Measurements from ENCODE around the gene ACTL6B.

ACTL6B gene

DNA sequence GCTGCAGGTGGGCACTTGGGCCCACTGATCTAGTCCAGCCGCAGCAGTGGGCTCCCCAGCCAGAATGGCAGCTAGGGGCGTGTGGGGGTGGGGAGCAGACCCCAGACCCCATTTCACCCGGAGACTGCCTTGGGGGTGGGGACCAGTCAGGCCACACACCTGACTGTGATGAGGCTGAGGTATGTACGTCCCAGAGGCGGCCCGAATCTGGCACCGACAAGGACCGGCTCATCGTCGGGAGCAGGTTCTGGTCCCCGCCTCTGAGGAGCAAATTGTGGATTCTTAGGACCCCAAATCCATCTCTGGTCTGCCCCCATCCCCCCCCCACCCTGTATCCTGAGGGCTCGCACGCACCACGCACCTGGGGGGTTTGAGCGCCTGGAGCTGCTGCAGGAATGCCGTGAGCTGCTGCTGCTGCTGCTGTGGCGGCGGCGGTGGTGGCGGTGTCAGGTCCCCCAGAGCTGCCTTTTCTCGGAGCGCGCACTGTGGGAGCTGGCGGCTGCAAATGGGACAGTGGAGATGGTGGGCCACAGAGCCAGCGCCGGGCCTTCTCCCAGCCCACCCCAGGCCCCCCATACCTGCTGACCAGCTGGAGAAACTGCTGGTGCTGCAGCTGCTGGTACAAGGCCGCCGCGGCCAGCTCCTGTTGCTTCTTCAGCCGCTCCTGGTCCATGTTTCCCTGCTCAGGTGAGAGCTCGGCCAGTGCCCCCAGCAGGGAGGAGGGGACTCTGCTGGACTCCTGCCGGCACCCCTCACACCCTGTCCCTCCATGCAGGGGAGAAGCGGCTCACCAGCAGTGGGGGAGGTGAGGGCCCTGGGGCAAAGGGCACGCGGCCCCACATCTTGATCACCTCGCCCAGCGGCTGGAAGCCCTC is 27.6 kb upstream of the ACTL6B start:
- DNase-seq = no peak

GRCh38 chr7:100682991-100683658 is 26.9 kb upstream of the ACTL6B start:
- DNase-seq = no peak

DNA sequence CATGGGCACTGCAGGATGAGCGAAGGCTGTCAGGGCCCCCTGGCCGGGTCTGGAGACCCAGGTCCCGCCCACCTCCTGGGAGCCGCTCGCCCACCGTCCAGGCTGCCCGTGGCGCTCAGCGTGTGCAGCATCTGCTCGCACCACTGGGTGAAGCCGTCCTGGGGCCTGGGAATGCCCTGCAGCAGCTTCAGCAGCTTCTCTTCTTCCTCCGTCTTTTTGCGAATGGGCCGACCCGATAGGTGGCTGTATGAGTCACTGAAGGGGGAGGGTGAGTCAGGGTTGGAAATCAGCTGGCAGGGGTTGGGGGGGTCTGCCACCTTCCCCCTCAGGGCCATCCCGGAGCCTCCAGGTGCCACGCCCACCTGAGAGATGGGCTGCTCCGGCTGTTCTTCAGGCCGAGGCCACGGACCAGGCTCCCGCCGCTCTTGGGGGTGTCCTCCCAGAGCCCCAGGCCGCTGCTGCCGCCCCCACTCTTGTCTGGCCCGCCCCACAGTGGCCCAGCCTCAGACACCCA is 26.0 kb upstream of the ACTL6B start:
- no peak for DNase-seq

GRCh38 chr7:100681491-100682227 is 25.4 kb upstream of the ACTL6B start:
- no peak for DNase-seq

DNA sequence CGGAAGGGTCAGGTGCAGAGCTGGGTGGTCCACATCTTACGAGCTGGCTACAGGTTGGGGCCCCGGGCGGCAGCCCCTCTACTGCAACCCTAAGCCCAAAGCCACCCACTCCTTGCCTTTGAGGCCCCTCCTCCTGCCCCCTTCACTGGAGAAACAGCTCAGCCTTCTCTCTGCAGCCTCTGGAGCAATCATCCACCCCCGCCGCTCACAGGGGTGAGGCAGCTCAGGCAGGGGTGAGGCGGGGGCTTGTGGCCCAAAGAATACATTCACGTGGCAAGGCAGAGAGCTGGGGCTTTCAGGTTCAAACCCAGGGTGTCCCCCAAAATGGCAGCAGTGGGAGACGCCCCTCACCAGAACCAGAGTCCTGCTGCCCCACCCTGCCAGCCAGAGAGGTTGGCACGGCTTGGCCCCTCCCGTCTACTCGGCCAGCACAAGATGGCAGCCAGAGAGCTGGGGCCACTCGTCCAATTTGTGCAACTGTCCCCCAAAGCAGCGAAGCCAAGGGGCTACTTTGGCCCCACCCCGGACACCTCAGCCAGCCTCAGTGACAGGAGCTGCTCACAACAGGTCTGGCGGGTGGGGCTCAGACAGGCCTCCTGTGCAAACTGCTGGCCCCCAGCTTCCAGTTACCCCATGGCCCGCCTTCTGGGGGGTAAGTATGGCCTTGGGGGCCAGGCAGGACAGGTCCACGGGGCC is 24.5 kb upstream of the ACTL6B start:
- no peak for DNase-seq

DNA sequence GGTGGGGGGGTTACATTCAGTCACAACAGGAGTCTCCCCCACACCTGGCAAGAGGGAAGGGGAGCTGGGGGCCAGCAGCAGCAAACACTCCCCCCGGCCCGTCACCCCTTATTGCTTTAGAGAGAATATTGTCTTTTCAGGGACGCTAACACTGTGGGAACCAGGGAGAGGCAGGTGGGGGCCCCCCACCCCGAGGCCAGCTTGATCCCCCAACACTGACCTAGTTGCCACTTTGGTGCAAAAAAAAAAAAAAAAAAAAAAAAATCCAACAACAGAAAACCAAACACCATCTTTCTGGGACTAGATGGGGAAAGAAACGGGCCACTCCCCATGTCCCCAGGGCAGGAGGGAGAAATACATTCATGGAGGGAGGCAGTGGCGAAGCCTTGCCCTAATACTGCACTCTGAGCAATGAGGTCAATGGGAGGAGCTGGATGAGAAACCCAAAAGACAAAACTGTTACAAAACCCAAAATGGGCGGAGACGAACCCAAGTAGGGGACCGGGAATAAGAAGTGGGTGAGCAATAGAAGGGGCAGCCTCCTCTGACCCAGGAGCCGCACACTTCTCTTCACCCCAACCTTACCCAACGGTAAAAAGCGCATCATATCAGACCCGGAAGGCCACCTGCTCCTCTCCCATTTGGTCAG is 23.8 kb upstream of the ACTL6B start:
- DNase-seq = no peak

- no peak for DNase-seq
Measured at GRCh38 chr7:100679129-100679926, 23.1 kb upstream of the ACTL6B start.

- no peak for DNase-seq
Measured at GRCh38 chr7:100678291-100678984, 22.2 kb upstream of the ACTL6B start.

GRCh38 chr7:100677308-100678267 is 21.3 kb upstream of the ACTL6B start:
- DNase-seq = no peak

- no peak for DNase-seq
Measured at GRCh38 chr7:100676501-100677306, 20.5 kb upstream of the ACTL6B start.

DNA sequence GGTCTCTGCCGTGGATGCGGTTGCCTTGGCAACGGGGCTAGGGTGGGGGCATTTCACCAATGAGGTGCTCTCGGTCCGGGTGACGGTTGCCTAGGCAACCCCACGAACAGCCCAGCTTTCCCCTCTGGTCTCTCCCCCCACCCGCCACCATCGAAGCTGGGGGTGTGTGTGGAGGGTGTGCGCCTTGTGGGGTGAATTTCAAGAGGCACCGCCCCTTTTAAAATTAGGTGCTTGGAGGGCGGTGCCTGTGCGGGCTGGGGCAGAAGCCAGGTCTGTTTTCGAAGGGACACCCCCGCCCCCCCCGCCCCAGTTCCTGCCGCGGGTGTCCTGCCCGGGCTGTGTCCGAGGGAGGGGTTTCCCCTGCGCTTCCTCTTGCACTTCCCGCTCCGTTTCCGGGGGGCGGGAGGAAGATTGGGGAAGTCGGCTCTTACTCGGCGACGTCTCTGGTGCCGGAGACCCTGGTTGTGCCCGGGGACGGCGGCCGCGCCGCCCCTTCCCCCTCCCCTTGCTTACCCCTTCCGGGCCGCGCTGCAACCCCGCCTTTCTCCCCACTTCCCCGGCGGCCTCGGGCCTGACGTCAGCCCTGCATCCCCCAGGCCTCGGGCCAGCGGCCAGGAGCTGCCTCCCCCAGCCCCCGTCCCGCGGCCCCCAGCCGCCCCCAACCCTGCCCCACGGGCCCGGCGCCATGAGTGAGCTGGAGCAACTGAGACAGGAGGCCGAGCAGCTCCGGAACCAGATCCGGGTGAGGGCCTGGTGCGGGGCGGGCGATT is 19.5 kb upstream of the ACTL6B start:
- peak; percentile 81 to 84 for DNase-seq

- DNase-seq = no peak
Measured at GRCh38 chr7:100675105-100675451, 18.8 kb upstream of the ACTL6B start.

DNA sequence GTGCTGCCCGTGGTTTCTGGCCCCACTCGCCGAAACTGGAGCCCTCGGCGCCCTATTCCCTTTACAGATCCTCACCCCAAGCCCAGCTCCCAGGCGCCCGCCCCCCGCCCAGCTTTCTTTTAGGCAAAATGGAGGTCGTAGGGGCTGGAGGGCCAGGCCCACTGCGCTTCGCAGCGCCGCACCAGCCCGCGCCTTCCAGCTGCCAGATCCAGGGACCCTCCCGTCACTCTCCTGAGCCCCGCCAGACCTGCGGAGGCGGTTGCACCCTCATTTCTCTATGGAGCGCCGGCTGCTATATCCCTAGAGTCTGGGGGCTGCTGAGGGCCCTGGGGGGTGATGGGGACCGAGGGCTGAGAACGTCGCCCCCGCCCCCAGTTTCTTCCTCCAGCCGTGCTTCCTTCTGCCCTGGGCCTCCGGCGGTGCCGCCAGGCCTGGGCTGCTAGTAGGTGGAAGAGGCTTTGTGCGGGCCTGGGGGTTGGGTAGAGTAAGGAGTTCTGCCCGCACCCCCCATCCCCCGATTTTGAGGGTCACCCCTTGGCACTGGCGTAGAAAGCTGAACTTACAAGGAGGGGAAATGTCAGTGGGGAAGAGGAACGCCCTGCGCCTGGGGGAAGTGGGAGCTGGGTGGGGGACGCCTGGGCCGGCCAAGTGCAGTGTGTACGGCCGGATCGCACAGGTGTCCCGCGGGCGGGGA is 18.3 kb upstream of the ACTL6B start:
- DNase-seq = no peak

DNA sequence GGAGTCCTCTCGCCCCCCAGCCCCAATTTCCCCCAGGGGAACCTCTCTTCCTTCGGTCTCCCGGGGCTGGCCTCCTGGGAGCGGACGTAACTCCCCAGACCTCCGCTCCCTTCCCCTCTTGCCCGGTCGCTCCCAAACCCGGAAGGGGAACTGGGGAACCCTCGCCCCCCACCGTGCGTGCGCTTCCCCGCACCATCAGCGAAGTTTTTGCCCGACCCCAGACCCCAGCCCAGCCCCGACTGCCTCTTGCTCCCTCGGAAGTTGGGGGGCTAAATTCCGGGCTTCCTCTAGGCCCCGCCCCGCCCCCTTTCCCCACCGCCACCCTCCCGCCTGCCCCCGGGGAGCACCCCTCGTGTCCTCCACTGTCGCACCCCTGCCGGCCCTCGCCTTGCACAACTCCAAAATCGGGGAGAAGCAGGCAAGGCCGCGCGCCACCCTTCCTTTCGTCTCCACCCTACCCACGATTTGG is 17.7 kb upstream of the ACTL6B start:
- DNase-seq = no peak

DNA sequence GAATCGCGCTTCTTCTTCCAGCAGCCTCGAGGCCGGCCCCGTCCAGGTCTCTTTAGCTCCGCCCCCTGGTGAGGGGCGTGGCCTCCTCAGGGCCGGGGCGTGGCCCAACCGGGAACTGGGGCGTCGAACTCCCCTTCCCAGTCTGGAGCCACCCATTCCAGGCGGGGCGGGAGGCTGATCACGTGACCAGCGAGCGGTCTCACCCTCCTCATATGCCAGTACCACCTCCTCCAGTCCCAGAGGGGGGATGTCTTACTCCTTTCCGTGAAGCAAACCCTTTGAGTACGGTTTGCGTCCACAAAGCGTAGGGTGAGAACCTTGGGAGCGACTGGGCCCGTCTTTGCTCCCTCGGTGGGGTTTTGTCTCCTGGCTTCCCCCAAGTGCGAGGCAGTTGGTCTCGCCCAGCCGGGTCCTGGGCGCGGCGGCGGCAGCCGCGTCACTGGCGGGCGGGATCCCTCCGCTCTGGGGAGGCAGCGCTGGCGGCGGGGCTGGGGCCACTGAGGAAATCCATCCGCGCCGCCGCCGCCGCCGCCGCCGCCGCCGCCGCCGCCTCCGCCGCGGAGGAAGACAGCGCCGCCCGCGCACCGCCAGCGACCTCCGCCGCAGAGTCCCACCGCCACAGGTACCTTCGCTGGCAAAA is 17.2 kb upstream of the ACTL6B start, which contains the start of gene GNB2:
GNB2 (plus strand) TSS at position 439 of the 640 bp plus-strand sequence. CDS start 2,526 bp downstream, outside the sequence.
- DNase-seq = peak; percentile 89 to 95
